BLaER1 treated with 17β-estradiol and CSF1 and Interleukin-3, amounts not matched to agents 10 nM and 100 nM (cell line): ENCODE results near the gene ARRDC2.
"Not testable (repeated sequence)": the region's sequence is repeated elsewhere in the genome, so short reads cannot be mapped to it uniquely, and the experiment has no call there.

Source experiments
- H3K27ac ChIP-seq, 11 experiments: shearing (Covaris generic); formaldehyde crosslinking; 2 replicates each; pipeline ENCODE4 v1.8.1; 2022
- H3K27me3 ChIP-seq, 11 experiments: shearing (Covaris generic); formaldehyde crosslinking; 2 replicates each; pipeline ENCODE4 v1.8.1; 2022
- H3K36me3 ChIP-seq, 11 experiments: shearing (Covaris generic); formaldehyde crosslinking; 2 replicates each; pipeline ENCODE4 v1.8.1; 2022
- H3K4me1 ChIP-seq, 10 experiments: shearing (Covaris generic); formaldehyde crosslinking; 2 replicates each; pipeline ENCODE4 v1.8.1; 2022
- H3K4me2 ChIP-seq, 11 experiments: shearing (Covaris generic); formaldehyde crosslinking; 2 replicates each; pipeline ENCODE4 v1.8.1; 2022
- H3K4me3 ChIP-seq, 10 experiments: shearing (Covaris generic); formaldehyde crosslinking; 2 replicates each; pipeline ENCODE4 v1.8.1; 2022
- H3K9ac ChIP-seq, 11 experiments: shearing (Covaris generic); formaldehyde crosslinking; 2 replicates each; pipeline ENCODE4 v1.8.1; 2022
- H3K9me3 ChIP-seq, 11 experiments: shearing (Covaris generic); formaldehyde crosslinking; replicated peaks in 1 of 11; 2 replicates each; pipeline ENCODE4 v1.8.1; 2022
- H4K20me1 ChIP-seq, 11 experiments: shearing (Covaris generic); formaldehyde crosslinking; 2 replicates each; pipeline ENCODE4 v1.8.1; 2022
- Cebpa-rat ChIP-seq, 11 experiments: shearing (Covaris generic); IDR thresholded peaks; 2 replicates each; pipeline ENCODE4 v1.8.1; 2022

Gene ARRDC2

DNA sequence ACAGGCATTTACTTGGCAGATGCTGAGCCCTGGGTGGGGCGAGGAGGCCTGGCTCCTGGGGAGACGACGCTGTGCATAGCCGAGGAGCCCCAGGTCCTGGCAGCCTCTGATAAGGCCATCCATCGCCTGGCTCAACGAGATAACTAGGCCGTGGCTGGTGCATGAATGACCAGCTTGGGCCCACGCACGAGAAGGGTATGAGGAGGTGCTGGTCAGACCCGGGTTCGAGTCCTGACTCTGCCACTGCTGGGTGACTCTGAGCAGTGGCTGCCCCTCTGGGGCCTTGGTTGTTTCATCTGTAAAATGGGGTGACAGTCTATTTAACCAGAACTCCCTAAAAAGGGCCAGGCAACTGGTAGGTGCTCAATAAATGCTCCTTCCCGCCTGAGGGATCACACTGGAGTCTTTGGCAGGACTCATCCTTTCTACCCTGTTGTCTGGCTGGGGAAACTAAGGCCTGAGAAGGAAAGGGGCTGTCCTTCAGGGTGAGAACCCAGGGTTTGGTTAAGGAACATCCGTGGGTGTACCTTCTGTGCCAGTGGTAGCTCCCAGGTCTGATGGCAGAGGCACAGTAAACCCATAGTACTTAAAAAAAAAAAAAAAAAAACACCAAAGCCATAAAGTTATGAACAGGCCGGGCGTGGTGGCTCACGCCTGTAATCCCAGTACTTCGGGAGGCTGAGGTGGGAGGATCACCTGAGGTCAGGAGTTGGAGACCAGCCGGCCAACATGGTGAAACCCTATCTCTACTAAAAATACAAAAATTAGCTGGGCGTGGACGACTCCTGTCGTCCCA, 8.1 kb upstream of the ARRDC2 start:
- peaks cover 6 to 20% (median 16%) of the 10 kb centered on the region in 11 experiments; a peak in 20 of 22 replicates for H3K36me3 ChIP-seq
- H3K9me3 ChIP-seq = no peaks in the 10 kb centered on the region
- peaks cover 26 to 53% (median 36%) of the 10 kb centered on the region in 10 experiments for H3K4me1 ChIP-seq
- peak overlapping the region; percentile 86 to 95 (median 92) for H3K9ac ChIP-seq
- peaks cover 16 to 30% (median 18%) of the 10 kb centered on the region in 11 experiments; a peak in 19 of 22 replicates for H4K20me1 ChIP-seq
- H3K27me3 ChIP-seq = no peaks in the 10 kb centered on the region
- H3K27ac ChIP-seq = peak overlapping the region; percentile 91 to 96 (median 95)
- H3K4me3 ChIP-seq = peak overlapping the region in 8 of 10 experiments; percentile 78 to 97 (median 92); a peak in 12 of 20 replicates
- peak overlapping the region; percentile 68 to 94 (median 92) for H3K4me2 ChIP-seq
- no peak for TF ChIP-seq Cebpa-rat (IDR thresholded peaks at IDR 0.05)

GRCh38 chr19:18000480-18000914, 7.5 kb upstream of the ARRDC2 start:
- peak overlapping the region; percentile 91 to 96 (median 95) for H3K27ac ChIP-seq
- peaks cover 0 to 1% (median 0%) of the 10 kb centered on the region in 11 experiments; a peak in 2 of 22 replicates for H3K9me3 ChIP-seq
- TF ChIP-seq Cebpa-rat (IDR thresholded peaks at IDR 0.05) = no peak
- H3K36me3 ChIP-seq = peaks cover 6 to 22% (median 16%) of the 10 kb centered on the region in 11 experiments; a peak in 20 of 22 replicates
- peaks cover 16 to 30% (median 18%) of the 10 kb centered on the region in 11 experiments; a peak in 19 of 22 replicates for H4K20me1 ChIP-seq
- no peaks in the 10 kb centered on the region for H3K27me3 ChIP-seq
- peak overlapping the region; percentile 86 to 95 (median 92) for H3K9ac ChIP-seq
- H3K4me1 ChIP-seq = peaks cover 26 to 53% (median 36%) of the 10 kb centered on the region in 10 experiments
- H3K4me2 ChIP-seq = peak overlapping the region; percentile 68 to 94 (median 92)
- peak overlapping the region; percentile 78 to 97 (median 92); a peak in 19 of 20 replicates for H3K4me3 ChIP-seq

DNA sequence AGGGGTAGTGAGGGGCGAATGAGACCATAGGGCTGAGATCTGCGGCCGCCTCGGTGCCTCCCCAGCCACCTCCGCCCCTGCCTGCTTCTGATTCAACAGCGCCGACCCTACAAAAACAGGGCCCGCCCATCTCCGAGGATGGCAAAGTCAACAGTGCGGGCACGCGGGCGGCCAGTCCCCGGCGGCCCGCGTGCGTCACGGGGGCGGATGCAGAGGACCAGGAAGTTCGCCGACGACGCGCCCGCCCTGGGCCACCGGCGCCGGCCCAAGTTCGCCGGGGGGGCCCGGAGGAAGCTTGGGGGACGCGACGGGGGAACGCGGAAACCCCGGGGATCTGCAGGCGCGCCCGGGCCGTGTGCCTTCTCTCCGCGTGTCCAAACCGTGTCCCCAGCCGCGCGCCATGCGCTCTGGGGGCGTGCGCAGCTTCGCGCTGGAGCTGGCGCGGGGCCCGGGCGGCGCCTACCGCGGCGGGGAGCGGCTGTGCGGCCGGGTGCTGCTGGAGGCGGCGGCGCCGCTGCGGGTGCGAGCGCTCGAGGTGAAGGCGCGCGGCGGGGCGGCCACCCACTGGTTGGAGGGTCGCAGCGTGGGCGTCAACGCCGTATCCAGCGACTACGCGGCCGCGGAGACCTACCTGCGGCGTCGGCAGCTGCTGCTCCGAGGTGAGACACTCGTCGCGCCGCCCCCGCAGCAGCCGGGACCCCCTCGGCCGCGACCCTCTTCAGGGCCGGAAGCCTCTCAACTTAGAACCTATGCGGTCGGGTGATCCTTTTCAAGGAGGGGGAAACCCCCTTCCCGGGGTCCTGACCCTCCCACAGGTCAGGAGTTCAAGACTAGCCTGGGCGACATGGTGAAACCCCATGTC, 6.8 kb upstream of the ARRDC2 start:
- H3K36me3 ChIP-seq = peaks cover 6 to 25% (median 17%) of the 10 kb centered on the region in 11 experiments; a peak in 20 of 22 replicates
- peaks cover 0 to 4% (median 0%) of the 10 kb centered on the region in 11 experiments; a peak in 4 of 22 replicates for H3K9me3 ChIP-seq
- peaks cover 26 to 53% (median 36%) of the 10 kb centered on the region in 10 experiments for H3K4me1 ChIP-seq
- H4K20me1 ChIP-seq = peaks cover 16 to 31% (median 18%) of the 10 kb centered on the region in 11 experiments; a peak in 19 of 22 replicates
- peak overlapping the region; percentile 91 to 96 (median 95) for H3K27ac ChIP-seq
- H3K27me3 ChIP-seq = no peaks in the 10 kb centered on the region
- no peak for TF ChIP-seq Cebpa-rat (IDR thresholded peaks at IDR 0.05)
- H3K4me3 ChIP-seq = peak overlapping the region; percentile 78 to 97 (median 92)
- H3K9ac ChIP-seq = peak overlapping the region; percentile 86 to 95 (median 92)
- peak overlapping the region; percentile 68 to 98 (median 93) for H3K4me2 ChIP-seq

DNA sequence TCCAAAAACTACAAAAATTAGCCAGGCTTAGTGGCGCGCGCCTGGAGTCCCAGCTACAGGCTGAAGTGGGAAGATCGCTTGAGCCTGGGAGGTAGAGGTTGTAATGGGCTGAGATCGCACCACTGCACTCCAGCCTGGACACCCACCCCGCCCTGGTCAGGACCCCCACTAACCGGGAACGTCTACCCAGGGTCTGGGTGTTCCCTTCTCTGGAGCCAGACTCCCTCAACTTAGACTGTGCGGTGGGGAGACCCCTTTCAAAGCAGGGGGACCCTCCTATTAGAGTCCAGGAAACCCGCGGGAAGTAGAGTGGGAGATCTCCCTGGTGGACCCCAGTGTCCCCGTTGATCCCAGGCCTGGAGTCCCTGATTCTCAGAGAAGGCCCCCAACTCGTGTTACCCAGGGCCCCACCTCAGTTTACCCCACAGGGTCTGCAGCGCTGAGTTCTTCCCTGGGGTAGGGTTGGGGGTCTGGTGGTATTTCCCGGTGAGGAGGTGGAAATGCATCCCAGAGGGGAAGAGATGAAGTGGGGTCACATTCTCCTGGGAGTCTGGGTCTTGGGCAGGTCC, 6.1 kb upstream of the ARRDC2 start:
- H3K27ac ChIP-seq = peak overlapping the region; percentile 91 to 96 (median 95)

DNA sequence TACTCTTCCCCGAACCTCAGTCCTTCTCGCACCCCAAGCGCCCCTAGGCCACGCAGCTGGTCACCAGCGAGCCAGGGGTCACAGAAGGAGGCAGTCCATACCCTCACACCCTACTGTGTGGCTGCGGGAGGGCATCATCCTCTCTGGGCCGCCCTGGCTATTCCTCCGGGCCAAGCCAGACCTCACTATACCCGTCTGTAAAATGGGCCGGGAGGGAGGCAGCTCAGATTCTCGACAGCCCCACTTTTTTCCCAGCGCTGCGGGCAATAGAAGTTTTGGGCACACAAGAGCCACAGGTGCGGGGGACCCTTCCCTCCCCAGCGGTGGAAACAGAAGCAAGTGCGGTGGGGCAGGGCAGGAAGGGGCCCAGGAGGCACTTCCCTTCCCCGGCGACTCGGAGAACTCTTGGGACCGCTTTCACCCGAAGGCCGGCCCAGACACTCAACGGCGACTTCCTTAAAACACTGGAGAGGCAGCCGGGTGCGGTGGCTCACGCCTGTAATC, 5.6 kb upstream of the ARRDC2 start:
- peak overlapping the region; percentile 91 to 96 (median 95) for H3K27ac ChIP-seq
- no peaks in the 10 kb centered on the region for H3K27me3 ChIP-seq
- H3K9ac ChIP-seq = peak overlapping the region; percentile 86 to 95 (median 92)
- TF ChIP-seq Cebpa-rat (IDR thresholded peaks at IDR 0.05) = no peak
- H3K4me2 ChIP-seq = peak overlapping the region; percentile 68 to 98 (median 93)
- H3K4me1 ChIP-seq = peaks cover 36 to 59% (median 41%) of the 10 kb centered on the region in 10 experiments
- H3K4me3 ChIP-seq = peak overlapping the region; percentile 78 to 97 (median 92)
- H3K9me3 ChIP-seq = peaks cover 0 to 5% (median 0%) of the 10 kb centered on the region in 11 experiments; a peak in 4 of 22 replicates
- H3K36me3 ChIP-seq = peaks cover 6 to 31% (median 21%) of the 10 kb centered on the region in 11 experiments; a peak in 20 of 22 replicates
- H4K20me1 ChIP-seq = peaks cover 25 to 44% (median 31%) of the 10 kb centered on the region in 11 experiments; a peak in 21 of 22 replicates

More for the DNA sequence above, 6.1 kb upstream of the ARRDC2 start:
- Histone ChIP-seq H3K4me1 (peaks cover 30 to 59% (median 41%) of the 10 kb centered on the region in 10 experiments), H3K27me3 (no peaks in the 10 kb centered on the region), H3K9ac (peak overlapping the region; percentile 86 to 95 (median 92)), H3K4me2 (peak overlapping the region; percentile 68 to 98 (median 93)), H4K20me1 (peaks cover 21 to 38% (median 25%) of the 10 kb centered on the region in 11 experiments; a peak in 20 of 22 replicates), H3K9me3 (peaks cover 0 to 5% (median 0%) of the 10 kb centered on the region in 11 experiments; a peak in 4 of 22 replicates), H3K36me3 (peaks cover 6 to 31% (median 21%) of the 10 kb centered on the region in 11 experiments; a peak in 20 of 22 replicates), H3K4me3 (peak overlapping the region; percentile 78 to 97 (median 92))
- no peak for TF ChIP-seq Cebpa-rat (IDR thresholded peaks at IDR 0.05)

GRCh38 chr19:18005750-18006149, 2.2 kb upstream of the ARRDC2 start:
- H3K4me1 ChIP-seq = peaks cover 48 to 61% (median 54%) of the 10 kb centered on the region in 10 experiments
- H4K20me1 ChIP-seq = peaks cover 50 to 77% (median 62%) of the 10 kb centered on the region in 11 experiments; a peak in 21 of 22 replicates
- not testable (repeated sequence) for H3K4me2 ChIP-seq, H3K9ac ChIP-seq, H3K4me3 ChIP-seq, H3K27ac ChIP-seq, H3K9me3 ChIP-seq, H3K27me3 ChIP-seq
- peaks cover 31 to 60% (median 46%) of the 10 kb centered on the region in 11 experiments for H3K36me3 ChIP-seq

DNA sequence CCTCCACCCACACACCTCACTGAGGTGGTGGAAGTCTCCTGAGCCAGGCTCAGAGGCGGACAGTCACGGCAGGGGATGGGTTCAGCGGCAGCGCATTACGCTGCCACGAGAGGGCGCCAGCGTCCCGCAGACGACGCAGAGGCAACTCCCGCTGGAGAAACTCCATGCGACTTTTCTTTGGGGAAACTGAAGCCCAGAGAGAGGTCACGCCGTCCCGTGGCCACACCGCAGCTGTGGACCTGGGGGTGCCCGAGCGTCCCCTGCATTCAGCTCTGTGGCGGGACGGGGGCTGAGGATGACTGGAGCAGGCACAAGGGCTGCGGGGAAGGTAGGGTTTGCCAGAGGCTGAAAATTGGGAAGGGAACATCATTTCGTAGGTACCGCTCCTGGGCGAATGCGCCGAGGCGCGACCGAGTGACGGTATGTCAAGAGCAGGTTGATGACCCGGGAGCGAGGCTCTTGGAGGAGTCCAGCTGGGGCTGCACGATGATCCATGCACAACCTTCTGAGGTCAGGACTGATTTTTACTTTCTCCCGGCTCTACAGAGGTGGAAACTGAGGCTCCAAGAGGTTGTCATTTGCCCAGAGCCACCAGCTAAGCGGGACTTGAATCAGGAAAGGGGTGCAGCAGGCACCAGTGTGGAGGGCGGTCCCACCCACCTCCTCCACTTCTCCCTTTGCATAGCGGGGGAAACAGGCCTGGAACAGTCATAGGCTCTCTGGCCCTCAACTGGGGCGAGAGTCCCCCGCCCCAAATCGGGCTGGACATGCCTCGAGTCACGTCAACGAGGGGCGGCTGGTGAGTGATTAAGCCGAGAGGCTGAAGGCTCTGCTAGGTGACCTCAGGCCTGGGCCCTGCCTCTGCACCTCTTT, 690 bp upstream of the ARRDC2 start:
- Histone ChIP-seq H3K27ac (peak overlapping the region in 10 of 11 experiments; percentile 4 to 65 (median 51); a peak in 18 of 22 replicates), H3K27me3 (no peaks in the 10 kb centered on the region), H3K4me3 (peak overlapping the region; percentile 46 to 72 (median 57)), H3K4me2 (peak overlapping the region; percentile 72 to 99 (median 93)), H3K9ac (peak overlapping the region; percentile 48 to 72 (median 62); a peak in 21 of 22 replicates), H3K9me3 (peaks cover 0 to 5% (median 0%) of the 10 kb centered on the region in 11 experiments; a peak in 4 of 22 replicates), H3K4me1 (peaks cover 43 to 67% (median 51%) of the 10 kb centered on the region in 10 experiments), H4K20me1 (peaks cover 42 to 80% (median 57%) of the 10 kb centered on the region in 11 experiments; a peak in 21 of 22 replicates), H3K36me3 (peaks cover 46 to 75% (median 62%) of the 10 kb centered on the region in 11 experiments)
- TF ChIP-seq Cebpa-rat (IDR thresholded peaks at IDR 0.05) = no peak
